Lower leg skin (tissue), 4 donors: ENCODE measurements around the gene TOMM22. TPM values are rescaled to one million over a fixed set of nuclear protein-coding genes. Genes with fewer than 3 reads are reported as not detected.

Experiments used
- DNase-seq, 2 donors: peaks; one replicate each; pipeline ENCODE4 v3.0.0-alpha.2; 2019; ENCODE audit warnings: low spot score in 2 of 2
- H3K4me3 ChIP-seq: fragments of 200-600 bp; sonication (generic); 2 replicates; pipeline ENCODE4 v1.5.1; 2017; ENCODE audit warnings: mild to moderate bottlenecking, low read depth; ENCODE audit not compliant: poor library complexity, severe bottlenecking
- CTCF ChIP-seq, 3 donors: fragments of 450-650 bp; IDR thresholded peaks; one replicate each; pipeline ENCODE4 v1.5.1; 2016; ENCODE audit warnings: antibody characterized with exemption in 3 of 3, mild to moderate bottlenecking in 3 of 3, moderate library complexity in 2 of 3
- POLR2A ChIP-seq, 2 donors: fragments of 450-650 bp; IDR thresholded peaks; one replicate each; pipeline ENCODE4 v1.6.1; 2016 to 2017; ENCODE audit warnings: antibody characterized with exemption in 2 of 2, mild to moderate bottlenecking in 1 of 2, moderate library complexity in 1 of 2
- WGBS, 2 donors: methylation state at CpG; one replicate each; pipeline ENCODE4 v1.1.5; 2018; 5-methylcytosine and 5-hydroxymethylcytosine counted together
- intact Hi-C: fragments of 100-400 bp; cut with DNase I; formaldehyde crosslinking; loops from one replicate; pipeline ENCODE4 v1.15.0; 2023; ENCODE audit warnings: low total_unique reads
- total RNA-seq, 4 donors: library from RNA; depleted of rRNA; stranded (reverse); fragments of >200 nt; gene quantifications; one replicate each; pipeline ENCODE4 v1.1.0, GENCODE V29; 2016

Gene TOMM22
- total RNA-seq, 4 donors from 2014 or later = 24.8 to 42.2 (median 34.5) TPM

GRCh38 chr22:38718414-38718813, 36.7 kb downstream of the TOMM22 start:
- DNase-seq = peak in 1 of 2 donors; percentile 65
- TF ChIP-seq CTCF (IDR thresholded peaks at IDR 0.05) = peak in 2 of 3 donors; percentile 33 to 72
- no peak for TF ChIP-seq POLR2A (IDR thresholded peaks at IDR 0.05)
- intact Hi-C loops = no loop called here
- WGBS, 2 donors = 12 to 15% methylated on average over 6 of the region's 6 CpGs
- no peak overlapping the region for H3K4me3 ChIP-seq

GRCh38 chr22:38719196-38719595, 37.4 kb downstream of the TOMM22 start:
- DNase-seq = no peak
- 87 to 89% methylated on average over 6 of the region's 6 CpGs for WGBS, 2 donors

GRCh38 chr22:38720350-38720749, 38.6 kb downstream of the TOMM22 start:
- no peak for DNase-seq
- no peak overlapping the region for H3K4me3 ChIP-seq
- TF ChIP-seq POLR2A (IDR thresholded peaks at IDR 0.05) (no peak), CTCF (IDR thresholded peaks at IDR 0.05) (no peak)
- 93 to 94% methylated on average over 3 of the region's 3 CpGs for WGBS, 2 donors
- intact Hi-C loops = no loop called here

More at GRCh38 chr22:38719196-38719595, 37.4 kb downstream of the TOMM22 start:
- intact Hi-C loops = no loop called here
- no peak overlapping the region for H3K4me3 ChIP-seq
- TF ChIP-seq POLR2A (IDR thresholded peaks at IDR 0.05) (no peak), CTCF (IDR thresholded peaks at IDR 0.05) (no peak)

GRCh38 chr22:38721551-38721950, 39.8 kb downstream of the TOMM22 start:
- TF ChIP-seq POLR2A (IDR thresholded peaks at IDR 0.05) (no peak), CTCF (IDR thresholded peaks at IDR 0.05) (no peak)
- 88 to 93% methylated on average over 7 of the region's 7 CpGs for WGBS, 2 donors
- DNase-seq = no peak
- H3K4me3 ChIP-seq = no peak overlapping the region
- intact Hi-C loops = no loop called here

- no peak overlapping the region for H3K4me3 ChIP-seq
- intact Hi-C loops = no loop called here
- no peak for DNase-seq
- TF ChIP-seq CTCF (IDR thresholded peaks at IDR 0.05) = no peak
- no peak for TF ChIP-seq POLR2A (IDR thresholded peaks at IDR 0.05)
- 95 to 96% methylated on average over 7 of the region's 7 CpGs for WGBS, 2 donors
Measured at GRCh38 chr22:38724176-38724575, 42.4 kb downstream of the TOMM22 start.

GRCh38 chr22:38724926-38725571, 43.3 kb downstream of the TOMM22 start:
- TF ChIP-seq POLR2A (IDR thresholded peaks at IDR 0.05) = no peak
- TF ChIP-seq CTCF (IDR thresholded peaks at IDR 0.05) = no peak
- intact Hi-C loops = no loop called here
- DNase-seq = no peak
- H3K4me3 ChIP-seq = no peak overlapping the region
- 48 to 77% methylated on average over 3 of the region's 3 CpGs for WGBS, 2 donors
